GM18499 (cell line): ENCODE measurements around the gene FBN2.

Experiments used
- ATAC-seq: cut with Tn5 transposase; IDR thresholded peaks from one replicate; pipeline ENCODE4 v1.9.1; 2021; ENCODE audit warnings: moderate number of reproducible peaks; ENCODE audit not compliant: insufficient read depth, unreplicated experiment

Gene FBN2

GRCh38 chr5:128538000-128538249 is at the start of gene FBN2:
Gene FBN2 (minus strand): TSS chr5:128538245. CDS start chr5:128537603, 642 bp downstream.
- ATAC-seq: no peak

GRCh38 chr5:128587275-128587674 is 49.2 kb upstream of the FBN2 start:
- no peak for ATAC-seq

- no peak for ATAC-seq
These were observed 48.8 kb upstream of the FBN2 start for GRCh38 chr5:128586848-128587247.

GRCh38 chr5:128579639-128580038 is 41.6 kb upstream of the FBN2 start:
- ATAC-seq: no peak

GRCh38 chr5:128579093-128579492 is 41.0 kb upstream of the FBN2 start:
- no peak for ATAC-seq

- no peak for ATAC-seq
These were observed 36.0 kb upstream of the FBN2 start for GRCh38 chr5:128574041-128574440.

- no peak for ATAC-seq
These were observed 34.9 kb upstream of the FBN2 start for GRCh38 chr5:128572930-128573319.

GRCh38 chr5:128572051-128572929 is 34.2 kb upstream of the FBN2 start:
- no peak for ATAC-seq

GRCh38 chr5:128566178-128566577 is 28.1 kb upstream of the FBN2 start:
- ATAC-seq: no peak

GRCh38 chr5:128559300-128560297 is 21.6 kb upstream of the FBN2 start:
- no peak for ATAC-seq

GRCh38 chr5:128553747-128554146 is 15.7 kb upstream of the FBN2 start:
- ATAC-seq: no peak

- no peak for ATAC-seq
These were observed 13.4 kb upstream of the FBN2 start for GRCh38 chr5:128551476-128551875.

- ATAC-seq: no peak
These were observed 11.5 kb upstream of the FBN2 start for GRCh38 chr5:128549496-128549895.

GRCh38 chr5:128546658-128547281 is 8.7 kb upstream of the FBN2 start:
- ATAC-seq: no peak

- no peak for ATAC-seq
These were observed 3.3 kb upstream of the FBN2 start for GRCh38 chr5:128541385-128541784.

- ATAC-seq: no peak
These were observed 989 bp upstream of the FBN2 start for GRCh38 chr5:128539038-128539429.

- no peak for ATAC-seq
These were observed 399 bp upstream of the FBN2 start for GRCh38 chr5:128538250-128539037.

GRCh38 chr5:128537221-128537999 is 635 bp downstream of the FBN2 start:
- no peak for ATAC-seq
